Stimulated activated CD8-positive, alpha-beta memory T cell treated with anti-CD3 and anti-CD28 coated beads, Interleukin-15, amount 100 ng/mL, for 48 hours (primary cell): ENCODE data around the gene ZNF492.

Experiments used
- DNase-seq, 2 donors: peaks; one replicate each; pipeline ENCODE4 v3.0.0-alpha.2; 2020; ENCODE audit warnings: low read depth in 2 of 2

ZNF492 gene

GRCh38 chr19:22633706-22634449 lies at the start of gene ZNF492:
Gene ZNF492 (plus strand): TSS chr19:22634324. CDS start chr19:22653400, 19,076 bp downstream.
- peak; percentile 64 to 73 for DNase-seq

- DNase-seq, result no peak
Observed at GRCh38 chr19:22595422-22595821, 38.7 kb upstream of the ZNF492 start.

GRCh38 chr19:22595918-22596341 lies 38.2 kb upstream of the ZNF492 start:
- no peak for DNase-seq

GRCh38 chr19:22600690-22601648 lies 33.2 kb upstream of the ZNF492 start:
- no peak for DNase-seq

- no peak for DNase-seq
Observed at GRCh38 chr19:22601906-22602630, 32.1 kb upstream of the ZNF492 start.

- DNase-seq, result no peak
Observed at GRCh38 chr19:22602631-22603272, 31.4 kb upstream of the ZNF492 start.

DNA sequence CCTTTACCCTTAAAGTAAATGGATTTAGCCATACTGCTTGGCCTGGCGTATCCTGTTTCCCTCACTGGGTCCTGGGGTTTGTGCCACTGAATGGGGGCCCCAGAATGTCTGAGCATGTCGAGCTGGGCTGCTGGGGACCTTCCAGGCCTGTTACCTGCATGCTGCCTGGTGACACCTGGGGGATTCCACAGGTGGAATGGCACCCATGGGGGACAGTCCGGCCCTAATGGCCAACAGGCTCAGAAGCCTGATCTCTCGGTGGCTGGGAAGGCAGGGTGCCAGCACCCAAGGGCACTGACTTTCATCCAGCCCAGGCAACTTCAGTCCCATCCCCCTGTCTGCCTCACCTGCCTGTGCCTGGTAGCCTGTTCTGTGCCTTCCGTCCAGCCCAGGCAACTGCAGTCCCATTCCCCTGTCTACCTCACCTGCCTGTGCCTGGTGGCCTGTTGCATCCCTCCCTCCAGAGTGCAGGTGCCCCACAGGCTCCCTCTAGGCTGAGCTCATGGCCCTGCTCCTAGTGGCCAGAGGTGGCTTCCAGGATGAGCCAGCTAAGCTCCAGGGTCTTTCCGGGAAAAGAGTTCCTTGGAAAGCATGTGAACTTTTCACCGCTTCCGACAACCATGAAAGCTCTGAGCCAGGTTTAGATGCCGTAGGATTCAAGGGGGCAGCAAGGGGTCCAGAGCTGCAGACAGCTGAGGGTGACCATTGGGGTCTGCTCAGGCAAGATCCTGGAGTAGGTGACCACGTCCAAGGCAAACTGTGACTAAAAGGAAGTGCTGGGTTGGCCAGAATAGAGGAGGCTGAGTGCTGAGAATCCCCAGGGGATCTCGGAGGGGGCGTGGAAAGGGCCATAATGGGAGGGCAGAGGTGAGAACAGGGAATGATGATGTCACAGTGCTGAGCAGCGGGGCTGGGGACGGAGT lies 30.3 kb upstream of the ZNF492 start:
- no peak for DNase-seq

DNA sequence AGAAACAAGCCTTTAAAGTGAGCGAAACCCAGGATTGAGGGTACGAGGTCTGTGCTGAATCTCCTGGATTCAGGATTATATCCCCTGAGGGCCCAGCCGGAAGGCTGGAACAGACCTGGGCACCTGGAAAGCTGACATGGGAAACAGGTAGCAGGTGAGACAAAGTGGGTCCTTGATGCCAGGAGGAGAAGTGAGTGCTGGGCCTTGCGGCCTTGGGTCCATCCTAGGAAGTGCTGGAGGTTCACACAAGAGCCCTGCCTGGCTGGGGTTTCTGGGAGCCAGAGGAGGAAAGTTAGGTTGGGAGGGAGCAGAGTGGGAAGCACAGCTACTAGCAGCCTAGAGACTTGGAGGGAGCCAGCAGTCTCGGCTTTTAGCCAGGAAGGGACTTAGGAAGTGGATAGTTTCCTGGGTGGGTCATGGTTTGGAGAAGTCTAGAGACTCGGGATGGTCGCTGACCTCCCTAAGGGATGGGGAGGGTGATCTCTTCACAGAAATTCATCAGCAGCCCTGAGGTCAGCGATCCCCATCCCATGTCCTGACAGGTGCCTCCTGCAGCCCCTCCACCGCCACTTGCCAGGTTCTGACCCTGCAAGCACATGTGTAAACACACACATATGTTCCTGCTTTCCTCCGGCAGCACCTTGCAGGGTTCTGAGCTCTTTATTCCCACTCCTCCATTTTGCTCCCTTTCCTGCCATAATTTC lies 29.4 kb upstream of the ZNF492 start:
- DNase-seq, result no peak

DNA sequence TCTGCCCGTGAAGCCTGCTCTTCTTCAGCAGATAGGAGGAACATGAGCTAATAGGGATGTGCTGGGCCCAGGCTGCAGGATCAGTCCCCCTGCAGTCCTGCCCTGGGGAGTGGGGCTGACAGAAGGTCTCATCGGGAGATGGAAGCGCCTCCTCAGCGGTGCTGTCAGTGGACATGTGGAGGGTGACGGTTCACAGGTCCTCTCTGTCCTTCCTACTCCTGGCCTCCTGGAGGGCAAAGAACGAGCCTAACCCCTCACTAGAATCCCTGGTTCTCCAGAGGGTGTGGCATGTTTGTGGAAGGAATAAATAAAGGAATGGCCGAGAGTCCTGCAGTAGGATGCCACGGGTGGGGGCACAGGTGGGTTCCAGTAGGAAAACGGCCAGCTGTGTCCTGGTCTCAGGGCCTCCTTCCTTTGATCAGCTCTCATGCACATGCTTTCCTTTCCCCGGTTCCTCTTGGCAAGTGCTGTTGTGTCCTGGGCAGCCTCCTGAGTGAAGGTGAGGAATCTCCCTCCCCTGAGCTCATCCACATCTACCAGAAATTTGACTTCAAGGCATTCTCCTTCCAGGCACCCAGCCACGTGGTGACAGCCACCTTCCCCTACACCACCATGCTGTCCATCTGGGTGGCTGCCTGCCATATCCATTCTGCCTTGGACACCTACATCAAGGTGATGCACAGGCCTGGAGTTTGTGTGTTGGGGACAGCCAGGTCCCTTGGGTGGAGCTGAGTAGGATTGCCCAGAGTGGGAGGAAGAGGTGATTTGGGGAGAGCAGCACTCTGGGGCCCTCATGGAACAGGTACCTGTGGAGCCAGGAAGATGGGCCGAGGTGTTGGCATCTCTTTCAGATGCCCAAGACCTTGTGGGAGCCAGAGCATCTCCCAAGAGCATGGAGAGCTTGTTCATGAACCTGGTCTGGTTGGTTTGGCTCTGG lies 28.6 kb upstream of the ZNF492 start:
- no peak for DNase-seq

DNA sequence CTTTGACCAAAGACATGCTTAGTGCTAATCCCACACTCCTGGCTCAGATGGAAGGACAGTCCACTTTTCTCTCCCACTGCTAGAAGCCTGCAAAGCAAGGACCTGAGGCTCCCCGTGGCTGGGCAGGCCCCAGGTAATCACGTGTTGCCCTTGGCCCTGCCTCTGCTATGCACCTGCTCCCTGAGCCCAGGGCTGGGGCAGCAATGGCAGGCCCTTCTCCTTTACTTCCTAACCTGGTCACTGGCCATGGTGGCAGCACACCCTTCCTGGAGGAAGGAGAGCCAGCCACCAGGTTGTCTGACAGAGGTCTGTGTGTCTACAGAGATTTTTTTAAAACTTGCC lies 27.9 kb upstream of the ZNF492 start:
- DNase-seq, result no peak

DNA sequence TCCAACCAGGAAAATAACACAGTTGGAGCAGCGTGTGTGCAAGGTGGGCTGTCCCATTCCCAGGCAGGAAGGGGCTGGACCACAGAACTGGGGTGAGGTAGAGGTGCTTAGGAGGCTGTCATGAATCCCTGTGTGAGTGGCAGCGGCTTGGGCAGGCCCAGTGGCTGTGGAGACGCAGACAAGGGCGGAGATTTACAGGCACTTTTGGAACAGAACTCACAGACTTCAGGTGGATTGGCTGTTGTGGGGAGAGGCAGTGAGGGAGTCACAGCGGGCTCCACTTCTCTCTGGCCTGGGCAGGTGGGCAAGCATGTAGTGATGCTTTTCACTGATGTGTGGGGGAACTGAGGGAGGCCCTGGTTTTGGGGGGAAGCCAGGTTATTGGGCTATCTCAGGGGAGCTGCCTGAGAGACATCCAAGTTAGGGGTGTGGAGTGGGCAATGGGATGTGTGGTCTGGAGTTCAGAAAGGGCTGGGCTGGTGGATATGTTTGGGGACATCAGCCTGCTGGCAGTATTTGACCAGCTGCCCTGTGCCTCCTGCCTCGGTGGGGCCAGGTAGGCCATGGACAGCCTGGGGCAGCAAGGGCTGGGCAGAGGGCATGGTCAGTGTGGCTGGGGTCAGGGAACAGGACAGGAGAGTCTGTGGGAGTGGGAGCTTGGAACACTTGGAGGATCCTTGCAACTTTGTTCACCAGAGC lies 27.0 kb upstream of the ZNF492 start:
- no peak for DNase-seq

- no peak for DNase-seq
Observed at GRCh38 chr19:22607653-22608430, 26.3 kb upstream of the ZNF492 start.

- DNase-seq, result no peak
Observed at GRCh38 chr19:22608441-22608840, 25.7 kb upstream of the ZNF492 start.

DNA sequence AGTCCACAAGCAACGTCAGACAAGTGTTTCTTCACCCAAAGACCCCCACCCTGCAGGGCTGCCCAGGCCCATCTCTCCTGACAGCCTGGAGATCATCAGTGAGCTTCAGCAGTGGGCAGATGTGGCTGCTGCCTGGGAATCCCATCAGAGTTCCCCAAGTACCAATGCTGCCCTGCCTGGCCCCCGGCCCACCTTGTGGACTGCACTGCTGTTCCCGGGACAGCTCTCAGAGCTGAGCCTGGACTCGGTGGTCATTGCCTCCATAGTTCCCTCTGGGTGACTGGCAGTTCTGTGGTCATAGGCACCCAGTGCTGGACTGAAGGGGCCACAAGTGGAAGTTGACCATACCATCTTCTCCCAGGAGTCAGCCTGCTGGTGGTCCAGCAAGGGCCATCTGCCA lies 24.5 kb upstream of the ZNF492 start:
- no peak for DNase-seq

GRCh38 chr19:22610121-22610520 lies 24.0 kb upstream of the ZNF492 start:
- no peak for DNase-seq

- DNase-seq, result no peak
Observed at GRCh38 chr19:22612316-22612715, 21.8 kb upstream of the ZNF492 start.

DNA sequence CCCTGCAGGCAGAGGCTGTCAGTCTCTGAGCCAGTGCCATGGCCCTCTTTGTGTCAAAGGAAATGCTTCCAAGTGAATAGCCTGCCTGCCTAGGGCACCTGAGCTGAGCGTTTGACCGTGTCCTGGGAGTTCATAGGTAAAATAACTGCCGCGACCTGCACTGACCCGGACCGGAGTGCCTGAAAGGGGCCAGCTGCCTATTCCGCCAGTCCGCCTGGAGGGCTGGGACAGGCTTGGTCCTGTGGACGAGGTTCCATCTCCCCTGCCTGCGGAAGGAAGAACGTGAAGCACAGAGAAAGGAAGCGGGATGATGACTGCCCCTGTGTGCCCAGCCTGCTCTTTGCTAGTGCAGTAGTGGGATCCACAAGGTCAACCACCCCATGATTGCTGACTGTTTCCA lies 17.5 kb upstream of the ZNF492 start:
- DNase-seq, result no peak
